CD4-positive, alpha-beta T cell treated with Interleukin-15 for 1 hour (primary cell): ENCODE results near the gene MPRIP.
"Not testable (repeated sequence)": the region's sequence is repeated elsewhere in the genome, so short reads cannot be mapped to it uniquely, and the experiment has no call there.

Experiments
- DNase-seq: peaks from one replicate; pipeline ENCODE4 v3.0.0-alpha.2; 2020

The MPRIP gene

DNA sequence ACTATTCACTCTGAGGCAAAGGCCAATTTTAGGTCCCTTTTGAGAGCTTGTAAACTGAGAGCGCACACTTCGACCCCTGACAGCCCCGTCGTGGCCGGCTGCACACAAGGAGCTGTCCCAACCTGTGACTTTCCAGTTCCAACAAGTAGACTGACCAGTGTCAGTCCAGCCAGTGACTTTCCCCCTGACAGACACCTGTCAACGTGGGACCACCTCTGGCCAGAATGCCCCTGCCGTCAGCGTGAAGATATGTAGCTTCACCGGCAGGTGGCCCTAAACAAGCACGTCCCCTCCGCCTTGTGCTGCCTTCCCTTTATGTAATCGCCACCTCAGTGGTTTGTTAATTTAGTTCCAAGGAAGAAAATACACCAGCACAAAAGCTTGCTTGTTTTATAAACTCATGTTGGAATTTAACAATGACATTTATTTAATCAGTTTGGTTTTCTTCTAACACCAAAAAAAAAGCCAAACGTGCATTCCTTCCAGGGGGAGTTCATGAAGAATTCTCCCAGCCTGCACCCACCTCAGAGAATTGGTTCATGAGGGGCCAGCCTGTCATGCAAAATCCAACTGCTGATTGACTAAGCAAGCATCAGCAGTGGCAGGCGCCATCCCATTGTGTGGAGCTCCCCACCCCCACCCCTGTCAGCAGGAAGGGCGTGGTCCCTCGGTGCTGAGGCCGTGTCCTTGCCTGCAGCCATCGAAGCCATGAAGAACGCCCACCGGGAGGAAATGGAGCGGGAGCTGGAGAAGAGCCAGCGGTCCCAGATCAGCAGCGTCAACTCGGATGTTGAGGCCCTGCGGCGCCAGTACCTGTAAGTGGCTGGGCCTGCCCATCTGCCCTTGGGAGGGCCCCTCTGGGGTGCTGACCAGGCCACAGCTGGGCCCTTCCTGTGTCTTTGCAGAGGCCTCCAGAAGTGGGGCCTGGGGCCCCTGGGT is 130.0 kb downstream of the MPRIP start:
- no peak for DNase-seq

DNA sequence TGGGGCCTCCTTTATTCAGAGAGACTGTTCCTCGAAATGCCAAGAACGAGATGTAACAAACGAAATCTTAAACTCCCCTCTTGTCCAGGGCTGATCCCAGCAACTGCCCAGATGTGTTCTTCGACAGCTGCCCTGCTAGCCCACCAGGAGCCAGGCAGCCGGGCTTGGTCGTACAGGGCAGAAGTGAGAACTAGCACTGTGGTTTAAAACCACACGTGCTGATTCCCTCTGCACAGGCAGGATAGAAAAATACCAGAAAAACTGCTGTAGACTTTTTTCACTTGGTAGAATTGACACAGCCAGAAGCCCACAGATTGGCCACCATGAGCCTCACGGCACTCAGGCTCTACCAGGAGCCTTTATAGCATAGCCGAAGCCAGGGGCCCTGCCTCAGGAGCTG is 130.7 kb downstream of the MPRIP start:
- no peak for DNase-seq

DNA sequence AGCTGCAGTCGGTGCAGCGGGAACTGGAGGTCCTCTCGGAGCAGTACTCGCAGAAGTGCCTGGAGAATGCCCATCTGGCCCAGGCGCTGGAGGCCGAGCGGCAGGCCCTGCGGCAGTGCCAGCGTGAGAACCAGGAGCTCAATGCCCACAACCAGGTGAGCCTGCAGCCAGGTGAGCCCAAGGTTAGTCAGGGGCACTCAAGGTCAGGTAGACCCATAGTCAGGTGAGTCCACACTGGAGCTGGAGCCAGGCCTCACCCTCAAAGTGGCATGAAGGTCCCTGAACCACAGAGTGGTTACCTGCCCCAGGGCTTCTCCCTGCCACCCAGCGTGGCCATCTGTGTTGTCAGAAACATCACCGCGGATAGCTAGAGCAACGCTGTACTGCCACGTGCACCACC is 131.7 kb downstream of the MPRIP start:
- no peak for DNase-seq

DNA sequence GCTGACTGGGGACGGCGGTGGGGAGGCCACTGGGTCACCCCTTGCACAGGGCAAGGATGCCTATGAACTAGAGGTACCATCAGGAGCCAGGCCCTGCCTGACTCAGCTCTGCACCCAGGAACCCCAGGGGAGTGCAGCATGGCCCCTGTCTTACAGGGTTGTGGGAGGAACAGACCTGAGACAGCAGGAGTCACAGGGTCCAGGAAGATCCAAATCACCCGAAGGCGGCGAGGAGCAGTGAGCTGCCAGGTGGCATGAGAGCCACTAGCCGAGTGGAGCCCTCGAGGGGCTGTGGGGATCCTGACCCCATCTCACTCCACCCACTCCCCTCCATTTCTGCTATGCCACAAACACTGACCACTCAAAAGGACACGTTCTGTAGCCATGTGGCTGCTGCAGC is 133.1 kb downstream of the MPRIP start:
- DNase-seq: no peak

DNA sequence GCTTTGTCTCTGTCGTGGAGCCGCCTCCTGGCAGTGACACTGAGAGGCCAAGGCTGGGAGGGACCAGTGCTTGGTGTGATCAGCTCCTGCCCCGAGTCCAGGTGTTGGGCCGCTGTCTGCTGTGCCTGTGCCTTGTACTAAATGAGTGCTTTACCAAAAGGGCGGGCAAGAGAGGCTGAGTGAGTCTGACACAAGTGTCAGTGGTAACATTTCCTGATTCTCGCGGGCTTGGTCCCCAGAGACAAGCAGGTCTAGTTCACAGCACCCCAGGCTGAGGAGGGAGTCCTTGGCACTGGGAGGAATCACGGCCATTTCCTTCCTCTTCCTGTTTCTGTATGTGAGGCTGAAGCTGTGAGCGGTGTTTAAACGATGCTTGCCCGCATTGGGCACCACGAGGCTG is 133.7 kb downstream of the MPRIP start:
- peak; percentile 34 for DNase-seq

DNA sequence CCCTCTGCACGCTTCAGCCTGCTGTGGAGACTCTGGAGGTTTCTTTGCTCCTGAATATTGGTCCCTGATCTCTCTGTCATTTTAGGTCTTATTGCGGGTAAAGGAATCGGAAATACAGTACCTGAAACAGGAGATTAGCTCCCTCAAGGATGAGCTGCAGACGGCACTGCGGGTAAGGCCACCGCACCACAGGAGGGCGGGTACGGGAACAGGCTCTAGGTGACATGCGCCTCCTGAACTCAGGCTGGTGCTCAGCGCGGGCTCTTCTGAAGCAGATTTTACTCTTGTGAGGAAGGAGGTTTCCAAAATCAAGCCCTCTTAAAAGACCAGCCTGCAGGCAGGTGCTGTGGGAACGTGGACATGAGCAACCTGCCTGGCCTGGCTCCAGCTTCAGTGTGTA is 134.1 kb downstream of the MPRIP start:
- DNase-seq: no peak

DNA sequence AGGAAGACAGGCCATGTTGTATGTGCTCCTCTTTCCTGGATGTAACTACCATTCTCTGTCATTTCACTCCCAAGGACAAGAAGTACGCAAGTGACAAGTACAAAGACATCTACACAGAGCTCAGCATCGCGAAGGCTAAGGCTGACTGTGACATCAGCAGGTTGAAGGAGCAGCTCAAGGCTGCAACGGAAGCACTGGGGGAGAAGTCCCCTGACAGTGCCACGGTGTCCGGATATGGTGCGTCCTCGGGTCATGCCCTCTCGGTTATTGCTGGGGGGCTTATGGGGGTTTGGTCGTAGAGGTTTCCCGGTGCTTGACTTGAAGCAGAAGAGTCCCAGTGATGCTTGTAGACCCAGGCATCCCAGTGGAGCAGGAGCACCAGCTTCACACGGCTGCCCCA is 134.9 kb downstream of the MPRIP start:
- DNase-seq: no peak

DNA sequence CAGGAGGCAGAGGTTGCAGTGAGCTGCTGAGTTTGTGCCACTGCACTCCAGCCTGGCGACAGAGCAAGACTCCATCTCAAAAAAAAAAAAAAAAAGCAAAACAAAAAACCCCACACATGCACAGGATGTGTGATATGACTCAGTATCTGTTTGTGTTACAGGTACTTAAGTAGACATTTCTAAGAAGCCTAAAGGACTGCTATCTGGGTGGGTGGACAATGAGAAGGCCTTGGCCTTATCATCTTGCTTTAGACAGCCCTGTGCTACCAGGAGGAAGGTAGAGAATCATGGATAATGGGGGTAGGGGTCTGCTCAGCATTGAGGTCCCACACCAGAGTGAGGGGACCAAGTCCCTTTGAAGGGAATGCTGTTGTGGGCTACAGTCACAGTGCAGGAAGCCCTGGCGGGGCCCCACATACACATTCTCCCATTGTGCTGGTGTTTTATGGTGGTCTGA is 137.1 kb downstream of the MPRIP start:
- DNase-seq: no peak

DNA sequence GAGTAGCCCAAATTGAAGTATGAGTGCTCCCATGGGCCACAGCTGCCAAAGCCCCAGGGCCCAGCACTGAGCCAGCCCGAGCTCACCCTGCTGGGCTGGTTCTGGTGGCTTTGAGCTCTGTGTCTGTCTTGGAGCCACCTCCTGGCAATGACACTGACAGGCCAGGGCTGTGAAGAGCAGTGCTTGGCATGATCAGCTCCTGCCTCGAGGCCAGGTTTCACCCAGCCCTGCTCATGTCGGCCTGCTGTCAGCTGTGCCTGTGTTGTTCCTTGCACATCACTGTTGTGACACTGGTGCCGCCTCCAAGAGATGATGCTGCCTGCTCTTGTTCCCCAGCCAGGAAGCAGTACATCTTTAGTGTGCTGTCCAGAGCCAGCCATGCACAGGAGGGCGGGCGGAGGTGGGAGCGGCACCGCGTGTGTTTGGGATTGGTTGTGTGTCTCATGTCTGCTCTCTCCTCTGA is 137.9 kb downstream of the MPRIP start:
- no peak for DNase-seq

DNA sequence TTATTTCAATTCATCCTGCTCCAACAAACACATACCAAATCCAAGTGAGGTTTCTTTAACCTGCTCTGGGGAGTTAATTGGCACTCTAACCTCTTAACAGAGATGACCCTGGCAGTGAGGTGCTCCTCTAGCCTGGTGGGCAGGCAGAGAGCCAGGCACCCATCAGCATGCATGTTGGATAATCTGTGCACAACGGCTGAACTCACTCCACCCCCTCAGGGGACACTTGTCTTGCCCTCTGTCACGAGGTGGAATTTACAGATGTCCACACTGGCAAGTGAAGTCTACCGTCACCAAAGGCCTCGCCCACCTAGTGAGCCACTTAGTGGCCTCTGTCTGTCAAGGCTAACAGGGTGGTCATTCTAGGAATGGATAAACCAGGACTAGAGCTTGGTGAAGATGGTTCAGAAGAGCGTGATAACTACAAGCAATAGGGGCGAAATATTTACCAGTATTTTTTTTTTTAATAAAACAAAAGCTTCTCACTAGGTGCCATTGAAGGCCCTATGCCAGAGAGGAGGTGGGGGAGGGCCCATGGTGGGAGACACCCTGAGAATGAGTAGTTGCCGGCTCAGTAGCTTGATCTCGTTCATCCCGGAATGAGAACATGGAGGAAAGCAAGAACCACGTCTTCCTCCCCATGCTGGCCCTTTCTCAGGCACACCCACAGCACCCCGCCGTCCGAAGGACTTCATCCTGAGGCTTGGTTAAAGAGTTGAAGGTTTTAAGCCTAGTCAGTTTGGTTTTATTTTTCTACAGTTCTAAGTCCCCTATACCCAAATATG is 138.7 kb downstream of the MPRIP start:
- no peak for DNase-seq

DNA sequence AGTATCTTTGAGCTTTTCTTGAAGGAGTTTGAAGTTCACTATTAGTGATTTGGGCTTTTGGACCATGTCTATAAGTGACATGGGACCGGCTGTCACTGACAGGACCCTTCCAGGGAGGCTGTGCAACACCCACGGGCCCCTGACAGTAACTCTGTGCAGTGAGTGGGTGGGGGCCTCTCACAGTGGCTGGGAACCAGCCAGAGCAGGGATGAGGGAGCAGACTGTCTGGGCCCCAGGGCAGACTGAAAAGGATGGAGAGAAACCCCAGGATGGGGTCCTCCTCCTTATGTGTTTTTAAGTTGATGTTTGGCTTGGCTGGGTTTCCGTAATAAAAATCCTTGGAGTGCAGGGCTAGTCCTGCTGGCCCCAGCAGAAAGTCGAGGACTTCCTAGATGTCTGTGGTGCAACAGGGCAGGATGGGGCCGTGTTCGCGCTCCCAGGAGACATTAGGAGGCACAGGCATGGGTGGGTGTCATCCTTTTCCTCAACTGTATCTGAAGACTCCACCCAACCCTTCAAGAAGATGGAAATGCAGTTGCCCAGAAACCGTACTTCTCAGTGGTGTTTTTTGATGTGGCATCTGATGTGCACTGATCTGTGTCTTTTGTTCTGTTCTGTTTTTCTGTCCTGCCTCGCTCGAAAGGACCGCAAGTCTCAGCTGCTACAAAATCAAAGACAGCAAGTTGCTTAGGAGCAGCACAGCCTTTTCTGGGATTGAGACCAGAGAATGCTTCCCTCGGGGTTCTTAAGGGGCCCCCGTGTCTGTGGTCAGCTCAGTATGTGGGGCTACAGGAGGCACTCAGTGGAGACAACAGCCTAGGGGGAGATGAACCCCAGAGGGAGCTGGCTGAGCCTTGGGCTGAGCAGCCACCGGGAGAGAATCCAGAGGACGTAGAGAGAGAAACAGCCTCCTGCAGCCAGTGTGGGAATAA is 139.7 kb downstream of the MPRIP start:
- DNase-seq: peak; percentile 41

DNA sequence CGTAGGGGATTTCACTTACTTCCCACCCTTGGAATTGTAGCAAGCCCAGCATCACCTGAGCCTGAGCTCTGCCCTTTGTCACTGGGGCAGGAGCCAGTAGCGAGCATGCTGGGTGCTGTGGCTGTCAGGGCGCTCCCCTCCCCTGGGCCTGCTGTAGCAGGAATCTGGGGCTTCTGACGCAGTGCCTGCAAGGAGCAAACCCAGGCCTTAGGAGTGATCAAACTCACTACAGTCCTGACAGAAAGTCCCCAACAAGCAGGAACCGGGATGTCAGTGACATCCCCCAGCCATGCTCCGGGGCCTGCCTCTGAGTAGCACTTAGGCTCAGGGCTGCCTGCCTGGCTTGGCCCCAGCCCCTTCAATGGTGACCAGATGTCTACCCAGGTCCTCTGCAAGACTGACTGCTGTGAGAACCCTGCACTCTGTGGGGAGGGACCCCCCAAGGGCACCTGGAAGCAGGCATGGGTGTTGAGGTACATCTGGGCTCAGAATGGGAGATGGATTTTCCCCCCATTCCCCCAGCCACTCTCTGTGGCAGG is 140.4 kb downstream of the MPRIP start:
- no peak for DNase-seq

DNA sequence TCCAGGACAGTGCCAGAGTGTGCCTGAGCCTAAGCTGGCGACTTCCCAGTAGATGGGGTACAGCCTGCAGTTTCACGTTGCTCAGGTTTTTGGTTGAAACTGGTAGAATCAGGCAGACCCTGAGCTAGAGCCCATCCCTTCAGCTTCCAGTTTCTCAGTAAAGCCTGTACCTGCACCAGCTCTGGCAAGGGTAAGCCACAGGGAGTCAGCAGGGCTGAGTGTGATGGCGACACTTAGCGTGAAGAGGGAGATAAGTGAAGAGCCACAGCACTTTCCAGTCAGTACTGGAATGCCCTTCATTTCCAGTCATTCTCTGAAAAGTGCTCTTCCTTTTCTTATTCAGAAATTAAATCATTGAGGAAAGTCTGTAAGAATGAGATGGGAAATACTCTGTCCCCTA is 141.5 kb downstream of the MPRIP start:
- no peak for DNase-seq

DNA sequence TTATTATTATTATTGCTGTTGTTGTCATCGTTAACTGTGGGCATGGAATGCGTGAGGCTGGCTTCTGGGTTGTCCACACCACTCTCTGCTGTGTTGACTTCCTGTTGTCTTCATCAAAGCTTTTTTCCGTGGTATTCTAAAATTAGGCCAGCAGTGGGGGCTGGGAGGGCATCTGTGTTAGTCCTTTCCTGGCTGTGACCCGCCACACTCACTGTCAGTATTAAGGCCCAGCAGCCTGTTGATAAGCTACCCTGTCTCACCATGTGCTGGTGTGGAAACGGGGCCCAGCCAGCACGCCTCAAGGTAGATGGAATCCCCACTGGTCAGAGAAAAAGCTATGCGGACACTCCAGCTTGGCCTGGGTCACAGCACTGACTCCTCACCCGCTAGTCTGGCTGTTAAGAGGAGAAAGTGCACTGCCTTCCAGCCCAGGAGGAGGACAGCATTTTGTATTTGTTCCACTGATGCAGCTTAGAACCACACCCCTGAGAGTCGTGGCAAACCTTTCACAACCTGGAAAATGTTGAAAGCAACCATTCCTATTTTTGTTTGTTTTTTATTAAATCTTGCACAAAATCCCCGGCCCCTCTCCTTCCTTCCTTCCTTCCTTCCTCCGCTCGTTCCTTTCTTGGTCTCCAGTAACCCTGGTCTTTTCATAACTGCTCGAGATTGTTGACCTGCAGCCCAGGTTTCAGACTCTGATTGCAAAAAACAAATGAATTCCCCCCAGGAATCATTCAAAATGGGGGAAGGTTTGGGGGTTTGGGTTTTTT is 142.9 kb downstream of the MPRIP start:
- not testable (repeated sequence) for DNase-seq

DNA sequence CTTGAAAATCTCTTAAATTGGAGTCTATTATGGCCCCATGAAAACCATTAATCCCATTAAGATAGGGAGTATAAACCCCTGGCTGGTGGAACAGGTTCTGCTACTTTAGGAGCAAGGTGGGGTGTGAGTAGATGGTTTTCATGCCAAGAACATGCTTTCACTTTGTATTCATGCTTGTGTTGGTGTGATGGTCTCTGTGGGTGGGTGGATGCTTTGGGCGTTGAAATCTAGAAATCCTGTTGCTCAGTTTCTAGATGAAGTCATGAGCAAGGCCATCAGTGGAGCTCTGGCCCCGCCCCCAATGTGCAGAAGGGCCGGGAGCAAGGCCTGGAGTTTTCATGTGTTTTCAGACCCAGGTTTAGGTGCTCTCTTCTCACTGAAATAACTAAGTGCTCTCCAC is 143.8 kb downstream of the MPRIP start:
- no peak for DNase-seq

DNA sequence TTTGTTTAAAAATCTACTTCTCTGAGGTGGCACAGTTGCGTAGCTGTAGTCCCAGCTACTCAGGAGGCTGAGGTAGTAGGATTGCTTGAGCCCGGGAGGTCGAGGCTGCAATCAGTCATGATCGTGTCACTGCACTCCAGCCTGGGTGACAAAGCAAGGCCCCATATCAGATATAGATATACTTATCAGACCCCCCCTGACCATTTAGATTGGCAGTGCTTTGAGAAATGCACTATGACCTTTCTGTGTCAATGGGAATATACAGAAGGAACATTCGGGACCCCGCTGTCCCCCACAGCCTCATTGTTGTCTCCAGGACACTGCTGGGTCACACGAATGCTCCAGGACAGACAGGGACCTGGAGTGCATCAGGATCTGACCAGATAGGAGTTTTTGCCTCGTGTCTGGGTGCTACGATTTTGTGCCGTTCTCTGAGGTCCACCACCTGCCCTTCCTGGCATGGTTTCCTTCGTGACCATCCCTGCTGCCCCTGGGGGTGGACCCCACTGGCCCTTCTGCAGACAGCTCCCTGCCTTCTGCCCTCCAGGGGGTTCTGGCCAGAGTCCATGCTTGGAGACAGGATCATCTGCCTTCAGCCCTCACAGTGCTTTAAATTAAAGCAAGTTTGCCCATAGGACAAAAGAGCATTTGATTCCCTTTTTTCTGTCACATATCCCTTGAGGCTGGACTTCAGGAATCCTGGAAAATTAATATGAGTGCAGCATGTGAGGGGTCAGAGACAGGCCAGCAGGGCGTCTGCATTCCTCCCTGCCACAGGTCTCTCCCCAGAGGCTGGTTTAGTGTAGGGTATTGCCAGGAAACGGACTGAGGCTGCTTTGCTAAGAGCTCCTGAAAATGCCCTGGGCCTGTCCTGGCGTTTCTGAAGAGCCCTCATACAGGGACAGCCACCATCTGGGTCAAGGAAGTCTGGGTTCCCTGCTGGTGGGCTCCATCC is 144.6 kb downstream of the MPRIP start:
- DNase-seq: no peak

DNA sequence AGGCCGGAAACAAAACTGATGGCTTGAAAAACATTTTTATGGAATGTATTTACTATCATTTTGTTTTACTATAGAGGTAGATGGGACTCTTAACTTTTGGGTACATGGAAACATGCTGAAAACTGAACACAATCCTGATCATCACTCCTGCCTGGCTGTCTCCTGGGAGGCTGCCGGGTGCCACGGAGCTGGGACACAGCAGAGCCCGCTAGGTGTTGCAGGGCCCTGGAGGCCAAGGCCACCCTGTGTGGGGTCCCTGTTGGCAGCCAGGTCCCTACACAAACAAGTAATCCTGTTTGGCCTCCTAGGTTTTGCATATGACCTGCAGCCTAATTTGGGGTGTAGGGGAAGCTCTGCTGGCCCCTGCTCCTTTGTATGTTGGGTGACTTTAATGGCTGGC is 146.3 kb downstream of the MPRIP start:
- DNase-seq: no peak

DNA sequence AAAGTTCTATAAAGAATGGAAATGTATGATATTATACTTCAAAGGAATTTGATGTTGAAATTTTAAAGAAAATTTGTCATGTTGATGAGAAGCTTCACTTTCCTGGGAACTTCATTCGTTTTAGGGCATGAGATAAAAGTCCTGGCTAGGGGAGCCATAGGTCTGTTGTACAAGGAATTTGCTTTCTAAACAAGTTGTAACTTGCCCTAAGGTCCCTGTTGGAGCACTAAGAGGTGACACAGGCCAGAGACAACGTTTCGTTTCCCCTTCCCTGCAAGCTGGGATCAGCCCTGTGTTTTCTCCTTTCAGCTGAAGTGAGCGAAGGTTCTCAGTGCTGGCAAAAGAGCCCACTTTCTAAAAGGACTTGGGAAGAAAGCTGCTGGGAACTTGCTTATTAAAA is 147.3 kb downstream of the MPRIP start:
- DNase-seq: no peak

DNA sequence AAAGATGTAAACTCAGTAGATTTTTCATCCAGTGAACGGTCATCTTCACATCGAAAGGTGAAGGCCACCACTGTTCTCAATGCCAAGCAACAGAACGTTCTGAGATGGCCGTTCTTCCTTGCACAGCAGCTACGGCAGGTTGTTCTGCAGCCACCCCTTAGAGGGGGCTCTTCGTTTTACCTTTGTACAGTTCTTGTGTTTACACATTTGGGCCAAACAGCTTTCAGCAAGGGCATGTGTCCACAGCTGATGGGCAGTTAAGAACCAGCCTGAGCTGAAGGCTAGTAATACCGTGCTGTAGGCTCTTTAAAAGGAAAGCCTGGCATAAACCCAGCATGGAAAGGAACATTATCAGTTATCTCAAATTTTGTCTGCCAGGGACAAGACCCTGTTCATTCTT is 147.9 kb downstream of the MPRIP start:
- DNase-seq: no peak

DNA sequence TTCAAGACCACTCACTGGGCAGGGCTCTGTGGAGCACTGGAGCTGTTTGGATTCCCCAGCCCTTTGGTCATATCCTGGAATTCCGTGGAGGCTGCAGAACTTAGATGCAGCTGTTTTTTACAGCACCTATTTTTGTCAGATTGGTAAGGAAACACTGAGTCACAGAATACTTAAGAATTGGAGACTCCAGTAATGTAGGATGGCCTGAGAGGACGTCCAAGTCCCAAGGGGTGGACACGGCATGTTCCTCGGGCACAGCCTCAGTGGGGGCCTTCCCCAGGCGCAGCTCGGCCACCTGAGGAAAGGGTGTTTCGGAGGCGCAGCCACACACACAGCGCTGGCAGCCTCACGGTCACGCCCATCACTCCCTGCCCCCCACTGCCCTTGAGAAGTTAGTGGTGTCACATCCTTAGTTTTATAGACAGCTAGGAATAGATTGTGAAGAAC is 149.1 kb downstream of the MPRIP start:
- no peak for DNase-seq
